T-cell (primary cell): ENCODE results near the gene OTOG. TPM values are rescaled to one million over a fixed set of nuclear protein-coding genes. Genes with fewer than 3 reads are reported as not detected.

Source experiments
- ATAC-seq, 4 experiments: fragments of 200-7000 bp in 3 of 4; fragments of 150-1000 bp in 1 of 4; cut with Tn5 transposase; replicated peaks in 1 of 4; 1 replicate in 3 of 4; 2 replicates in 1 of 4; pipeline ENCODE4 v1.10.0; 2021; ENCODE audit warnings: moderate library complexity in 3 of 4, mild to moderate bottlenecking in 2 of 4, moderate number of reproducible peaks in 1 of 4
- CTCF ChIA-PET, 2 donors: fragments of 300-600 bp; sonication (Branson Sonifier 250); formaldehyde crosslinking; loops; one replicate each; lab custom pipeline; 2022; ENCODE audit warnings: antibody characterized with exemption in 2 of 2; lab: Charles Lee
- POLR2A ChIA-PET, 2 donors: fragments of 300-600 bp; sonication (Branson Sonifier 250); formaldehyde crosslinking; loops; one replicate each; lab custom pipeline; 2022; ENCODE audit warnings: antibody characterized with exemption in 2 of 2; lab: Charles Lee
- DNase-seq, 35 experiments: peaks; one replicate each; pipeline versions ENCODE4 v3.0.0 to v3.0.0-alpha.2; 2013 to 2023
- H3K27ac ChIP-seq: one replicate; pipeline ENCODE4 v1.5.1; 2013; ENCODE audit warnings: low read length
- H3K27me3 ChIP-seq, 2 experiments: replicated peaks in 1 of 2; 1 replicate in 1 of 2; 2 replicates in 1 of 2; pipeline versions ENCODE4 v1.6.1 to v1.7.0; 2013; ENCODE audit warnings: low read length in 1 of 2, mixed read lengths in 1 of 2; ENCODE audit not compliant: control insufficient read depth in 2 of 2, insufficient read depth in 2 of 2; ENCODE audit errors: extremely low read depth in 1 of 2
- H3K36me3 ChIP-seq, 2 donors: 1 replicate in 1 of 2; 2 replicates in 1 of 2; pipeline versions ENCODE4 v1.6.1 to v1.7.0; 2013; ENCODE audit warnings: low read length in 1 of 2; ENCODE audit not compliant: control insufficient read depth in 2 of 2, insufficient read depth in 1 of 2; ENCODE audit errors: extremely low read depth in 1 of 2
- H3K4me1 ChIP-seq, 2 experiments: 1 replicate in 1 of 2; 2 replicates in 1 of 2; pipeline versions ENCODE4 v1.6.1 to v1.7.0; 2013; ENCODE audit warnings: low read length in 2 of 2, mixed read lengths in 1 of 2; ENCODE audit not compliant: insufficient read depth in 2 of 2, control insufficient read depth in 1 of 2; ENCODE audit errors: extremely low read depth in 1 of 2
- H3K4me3 ChIP-seq, 2 donors: 1 replicate in 1 of 2; 2 replicates in 1 of 2; pipeline versions ENCODE4 v1.5.1 to v1.7.0; 2013; ENCODE audit warnings: mild to moderate bottlenecking in 2 of 2, low read length in 1 of 2, moderate library complexity in 1 of 2; ENCODE audit not compliant: control insufficient read depth in 1 of 2; ENCODE audit errors: extremely low read depth in 1 of 2
- H3K9me3 ChIP-seq: 2 replicates; pipeline ENCODE4 v1.7.0; 2013
- H3K27ac Mint-ChIP-seq, 2 donors: one replicate each; pipeline ENCODE4 v1.8.0; 2020 to 2021; ENCODE audit warnings: mild to moderate bottlenecking in 2 of 2, mixed read lengths in 2 of 2
- H3K27me3 Mint-ChIP-seq, 2 donors: one replicate each; pipeline ENCODE4 v1.8.0; 2021 to 2022; ENCODE audit warnings: mixed read lengths in 2 of 2
- H3K36me3 Mint-ChIP-seq: one replicate; pipeline ENCODE4 v1.8.0; 2021; ENCODE audit warnings: mixed read lengths
- H3K4me1 Mint-ChIP-seq, 3 donors: one replicate each; pipeline ENCODE4 v1.8.0; 2020 to 2022; ENCODE audit warnings: mixed read lengths in 3 of 3, mild to moderate bottlenecking in 1 of 3
- H3K4me3 Mint-ChIP-seq, 3 donors: one replicate each; pipeline ENCODE4 v1.8.0; 2020 to 2022; ENCODE audit warnings: mild to moderate bottlenecking in 3 of 3, mixed read lengths in 3 of 3, moderate library complexity in 3 of 3
- H3K9me3 Mint-ChIP-seq, 3 donors: one replicate each; pipeline ENCODE4 v1.8.0; 2020 to 2022; ENCODE audit warnings: mixed read lengths in 3 of 3
- WGBS: methylation state at CpG from one replicate; pipeline ENCODE4 v1.1.5; 2013; ENCODE audit warnings: missing lambda C conversion rate; ENCODE audit not compliant: insufficient coverage; 5-methylcytosine and 5-hydroxymethylcytosine counted together
- total RNA-seq, 35 experiments: library from RNA in 6 of 35; stranded (reverse) in 6 of 35; fragments of 120-200 nt in 1 of 35; gene quantifications; one replicate each; pipeline versions ENCODE4 v1.2.1 to v1.2.4 and lab custom pipeline; 2013 to 2026

Gene OTOG
- total RNA-seq, 5 donors from 2014 or later (not counting 1 experiment from before 2014, with no cell fraction given) = not detected

DNA sequence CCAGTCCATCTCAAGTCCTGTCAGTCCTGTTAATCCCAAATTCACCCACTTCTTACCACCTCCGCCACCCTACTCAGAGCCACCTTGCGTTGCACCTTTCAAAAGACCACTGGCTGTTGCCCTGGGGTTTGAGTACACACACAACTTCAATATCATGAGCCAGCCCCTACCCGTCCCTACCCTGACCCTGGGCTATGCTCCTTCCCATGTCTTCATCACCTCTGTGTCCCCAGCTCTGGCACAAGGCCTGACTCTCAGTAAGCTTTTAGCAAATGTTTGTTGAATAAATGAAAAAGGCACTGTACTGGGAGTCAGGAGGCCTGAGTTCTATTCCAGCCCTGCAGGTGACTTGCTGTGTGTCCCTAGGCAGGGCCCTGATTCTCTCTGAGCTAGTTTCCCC, 26.5 kb downstream of the OTOG start:
- Histone ChIP-seq H3K27me3 (peaks cover 0 to 16% of the 10 kb centered on the region in 2 experiments), H3K36me3 (no peaks in the 10 kb centered on the region), H3K4me3 (no peak overlapping the region), H3K4me1 (no peaks in the 10 kb centered on the region), H3K9me3 (no peaks in the 10 kb centered on the region), H3K27ac (no peak overlapping the region)
- ATAC-seq (no peak), DNase-seq (peak in 1 of 35 experiments; percentile 10)
- WGBS = 92% methylated on average over 2 of the region's 3 CpGs
- Mint-ChIP-seq H3K36me3 (no peaks in the 10 kb centered on the region), H3K9me3 (no peaks in the 10 kb centered on the region), H3K27ac (no peak overlapping the region), H3K4me1 (peaks cover 0 to 18% (median 3%) of the 10 kb centered on the region in 3 donors), H3K4me3 (no peak overlapping the region), H3K27me3 (peaks cover 5 to 17% of the 10 kb centered on the region in 2 donors)
- POLR2A ChIA-PET = no interaction called here
- CTCF ChIA-PET = no interaction called here

DNA sequence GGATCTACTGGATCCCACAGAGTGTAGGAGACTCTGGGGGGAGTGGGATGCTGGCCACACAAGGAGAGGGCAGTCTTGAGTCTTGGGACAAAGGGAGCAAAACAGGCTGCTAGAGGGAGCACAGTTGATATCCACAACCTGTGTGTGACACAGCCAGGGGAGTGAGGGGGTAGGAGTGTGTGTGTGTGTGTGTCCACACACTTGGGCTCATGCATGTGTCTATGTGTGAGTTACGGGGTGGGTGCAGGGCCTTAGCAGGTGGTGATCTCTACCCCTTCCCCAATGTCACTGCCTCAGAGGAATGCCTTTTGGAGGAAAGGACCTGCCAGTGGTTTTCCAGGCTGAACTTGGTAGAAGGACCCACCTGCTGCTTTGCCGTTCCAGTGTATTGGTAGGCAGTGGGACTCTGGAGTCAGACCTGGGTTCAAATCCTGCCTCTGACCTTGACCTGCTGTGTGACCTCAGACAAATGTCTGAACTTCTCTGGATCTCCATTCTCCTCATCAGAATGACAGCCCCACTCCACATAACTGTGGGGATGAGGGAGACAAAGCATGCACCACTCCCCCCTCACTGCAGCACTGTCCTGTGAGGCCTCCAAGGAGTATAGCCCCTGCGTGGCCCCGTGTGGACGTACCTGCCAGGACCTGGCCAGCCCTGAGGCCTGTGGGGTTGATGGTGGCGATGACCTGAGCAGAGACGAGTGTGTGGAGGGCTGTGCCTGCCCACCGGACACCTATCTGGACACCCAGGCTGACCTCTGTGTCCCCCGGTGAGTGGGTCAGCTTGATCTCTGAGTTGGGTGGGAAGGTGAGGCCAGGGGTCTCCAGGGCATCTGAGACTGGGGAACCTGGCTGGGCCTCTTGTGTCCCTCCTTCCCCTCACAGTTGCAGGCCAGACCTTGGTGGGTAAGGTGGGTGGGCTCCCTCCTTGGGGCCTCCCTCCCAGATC, 27.4 kb downstream of the OTOG start:
- no peaks in the 10 kb centered on the region for H3K9me3 ChIP-seq
- H3K36me3 Mint-ChIP-seq = no peaks in the 10 kb centered on the region
- no peak overlapping the region for H3K27ac Mint-ChIP-seq
- no peaks in the 10 kb centered on the region for H3K9me3 Mint-ChIP-seq
- no peak overlapping the region for H3K4me3 Mint-ChIP-seq
- no peak overlapping the region for H3K4me3 ChIP-seq
- 65% methylated on average over 5 of the region's 9 CpGs for WGBS
- H3K27me3 Mint-ChIP-seq = peaks cover 5 to 17% of the 10 kb centered on the region in 2 donors
- peak in 1 of 35 experiments; percentile 16 for DNase-seq
- ATAC-seq = no peak
- ChIA-PET POLR2A (interaction anchor here in 1 of 2 donors (0.6 kb wide), 1 partner anchor 754 kb away, joined by 9 read pairs; no protein-coding TSS in a partner anchor), CTCF (no interaction called here)
- H3K4me1 Mint-ChIP-seq = peaks cover 0 to 18% (median 3%) of the 10 kb centered on the region in 3 donors
- H3K4me1 ChIP-seq = no peaks in the 10 kb centered on the region
- H3K36me3 ChIP-seq = no peaks in the 10 kb centered on the region
- no peak overlapping the region for H3K27ac ChIP-seq
- H3K27me3 ChIP-seq = peaks cover 0 to 24% of the 10 kb centered on the region in 2 experiments

GRCh38 chr11:17575431-17576425, 28.7 kb downstream of the OTOG start:
- H3K4me1 ChIP-seq = no peaks in the 10 kb centered on the region
- 84% methylated on average over 10 of the region's 16 CpGs for WGBS
- H3K9me3 ChIP-seq = no peaks in the 10 kb centered on the region
- no peaks in the 10 kb centered on the region for H3K36me3 ChIP-seq
- H3K9me3 Mint-ChIP-seq = no peaks in the 10 kb centered on the region
- peaks cover 0 to 18% (median 3%) of the 10 kb centered on the region in 3 donors for H3K4me1 Mint-ChIP-seq
- H3K27ac Mint-ChIP-seq = no peak overlapping the region
- H3K27me3 ChIP-seq = peaks cover 0 to 27% of the 10 kb centered on the region in 2 experiments
- H3K27ac ChIP-seq = no peak overlapping the region
- H3K27me3 Mint-ChIP-seq = peaks cover 5 to 17% of the 10 kb centered on the region in 2 donors
- no peak for ATAC-seq
- ChIA-PET POLR2A (interaction anchor here in 1 of 2 donors (0.5 kb wide), 1 partner anchor 977 kb away, joined by 3 read pairs; no protein-coding TSS in a partner anchor), CTCF (no interaction called here)
- H3K36me3 Mint-ChIP-seq = no peaks in the 10 kb centered on the region
- H3K4me3 Mint-ChIP-seq = no peak overlapping the region
- DNase-seq = peak in 1 of 35 experiments; percentile 17
- no peak overlapping the region for H3K4me3 ChIP-seq

- H3K9me3 Mint-ChIP-seq = no peaks in the 10 kb centered on the region
- CTCF ChIA-PET = no interaction called here
- ATAC-seq (no peak), DNase-seq (no peak)
- 84% methylated on average over 11 of the region's 11 CpGs for WGBS
- no peak overlapping the region for H3K4me3 Mint-ChIP-seq
- H3K27ac Mint-ChIP-seq = no peak overlapping the region
- Histone ChIP-seq H3K27me3 (peaks cover 0 to 30% of the 10 kb centered on the region in 2 experiments), H3K9me3 (no peaks in the 10 kb centered on the region), H3K4me1 (no peaks in the 10 kb centered on the region), H3K27ac (no peak overlapping the region), H3K36me3 (no peaks in the 10 kb centered on the region), H3K4me3 (no peak overlapping the region)
- POLR2A ChIA-PET = no interaction called here
- H3K36me3 Mint-ChIP-seq = no peaks in the 10 kb centered on the region
- peaks cover 5 to 9% of the 10 kb centered on the region in 2 donors for H3K27me3 Mint-ChIP-seq
- peaks cover 0 to 4% (median 0%) of the 10 kb centered on the region in 3 donors for H3K4me1 Mint-ChIP-seq
Observed at GRCh38 chr11:17578296-17578695, 31.2 kb downstream of the OTOG start.

DNA sequence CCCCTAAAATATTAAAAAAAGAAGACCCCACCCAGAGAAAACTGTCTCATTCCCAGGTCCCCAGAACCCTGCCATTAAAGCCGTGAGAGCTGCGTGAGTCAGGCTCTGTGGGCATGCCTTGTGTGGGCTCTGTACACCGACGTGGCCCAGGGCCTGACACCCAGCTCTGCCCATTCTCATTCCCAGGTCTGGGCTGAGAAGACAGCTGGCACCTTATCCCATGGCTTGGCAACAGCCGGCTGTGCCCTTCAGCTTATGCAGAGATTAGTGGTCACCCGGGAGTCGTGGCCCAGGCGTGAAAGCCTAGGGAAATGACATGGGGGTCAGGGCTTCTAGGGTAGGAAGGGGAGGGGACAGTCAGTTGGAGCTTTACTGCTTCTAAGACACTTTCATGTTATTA, 31.9 kb downstream of the OTOG start:
- ChIA-PET CTCF (no interaction called here), POLR2A (interaction anchor here in 1 of 2 donors (0.6 kb wide), 1 partner anchor 32 kb away, joined by 3 read pairs; no protein-coding TSS in a partner anchor)
- peaks cover 0 to 28% of the 10 kb centered on the region in 2 experiments for H3K27me3 ChIP-seq
- Mint-ChIP-seq H3K4me3 (no peak overlapping the region), H3K4me1 (no peaks in the 10 kb centered on the region), H3K9me3 (no peaks in the 10 kb centered on the region), H3K27ac (no peak overlapping the region), H3K27me3 (peaks cover 3 to 4% of the 10 kb centered on the region in 2 donors), H3K36me3 (no peaks in the 10 kb centered on the region)
- WGBS = 76% methylated on average over 6 of the region's 8 CpGs
- ATAC-seq = no peak
- no peak overlapping the region for H3K4me3 ChIP-seq
- H3K9me3 ChIP-seq = no peaks in the 10 kb centered on the region
- H3K4me1 ChIP-seq = no peaks in the 10 kb centered on the region
- no peaks in the 10 kb centered on the region for H3K36me3 ChIP-seq
- peak in 1 of 35 experiments; percentile 12 for DNase-seq
- H3K27ac ChIP-seq = no peak overlapping the region

DNA sequence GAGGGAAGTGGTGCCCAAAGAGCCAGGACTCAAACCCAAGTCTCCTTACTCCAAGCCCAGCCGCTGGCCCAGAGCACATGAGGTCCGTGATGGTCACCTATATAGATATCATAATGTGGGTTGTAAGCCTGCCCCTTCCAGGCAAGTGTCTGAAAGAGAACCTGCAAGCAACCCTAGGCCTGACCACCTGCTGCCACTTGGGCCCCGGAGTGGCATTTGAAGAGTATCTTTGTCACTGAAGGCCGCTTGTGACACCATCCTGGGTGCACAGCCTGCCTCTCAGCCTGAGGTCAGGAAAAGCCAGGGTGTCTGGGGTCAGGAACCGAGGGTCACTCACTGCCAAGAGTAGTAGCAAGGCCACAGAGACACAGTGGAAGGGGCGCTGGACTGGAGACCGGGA, 32.4 kb downstream of the OTOG start:
- H3K27ac ChIP-seq = no peak overlapping the region
- H3K4me3 ChIP-seq = no peak overlapping the region
- POLR2A ChIA-PET = interaction anchor here in 1 of 2 donors (0.6 kb wide), 1 partner anchor 33 kb away, joined by 3 read pairs; no protein-coding TSS in a partner anchor
- ATAC-seq = no peak
- Mint-ChIP-seq H3K4me1 (no peaks in the 10 kb centered on the region), H3K36me3 (no peaks in the 10 kb centered on the region), H3K27me3 (peaks cover 2 to 3% of the 10 kb centered on the region in 2 donors), H3K9me3 (no peaks in the 10 kb centered on the region), H3K27ac (no peak overlapping the region), H3K4me3 (no peak overlapping the region)
- peak in 1 of 35 experiments; percentile 15 for DNase-seq
- no peaks in the 10 kb centered on the region for H3K9me3 ChIP-seq
- 75% methylated on average over 5 of the region's 7 CpGs for WGBS
- peaks cover 0 to 23% of the 10 kb centered on the region in 2 experiments for H3K27me3 ChIP-seq
- no peaks in the 10 kb centered on the region for H3K36me3 ChIP-seq
- H3K4me1 ChIP-seq = no peaks in the 10 kb centered on the region
- CTCF ChIA-PET = no interaction called here
